Measurements from ENCODE around the gene RRAGD. TPM values are rescaled to one million over a fixed set of nuclear protein-coding genes. Genes with fewer than 3 reads are reported as not detected.

RRAGD gene
- total RNA-seq, 1 donor from 2014 or later, result 44.0 TPM

- DNase-seq (no peak), ATAC-seq (no peak)
- no peak overlapping the region for H3K27ac ChIP-seq
- H3K4me1 ChIP-seq, result peaks cover 13% of the 10 kb centered on the region
- no peak overlapping the region for H3K4me3 ChIP-seq
- H3K36me3 ChIP-seq, result no peaks in the 10 kb centered on the region
- H3K27me3 ChIP-seq, result no peaks in the 10 kb centered on the region
- no peaks in the 10 kb centered on the region for H3K9me3 ChIP-seq
- intact Hi-C loops (cut with DNase I), result loop anchor here (5.0 kb wide), 1 partner anchor 177 kb away; no protein-coding TSS in a partner anchor
- no peak for TF ChIP-seq CTCF (IDR thresholded peaks at IDR 0.05)
Measured at GRCh38 chr6:89430201-89430962, 18.3 kb upstream of the RRAGD start.

- H3K9me3 ChIP-seq, result no peaks in the 10 kb centered on the region
- no peak for ATAC-seq
- no peak overlapping the region for H3K27ac ChIP-seq
Measured at GRCh38 chr6:89416796-89417195, 4.7 kb upstream of the RRAGD start.

GRCh38 chr6:89415185-89415584 lies 3.1 kb upstream of the RRAGD start:
- no peak for ATAC-seq
- peaks cover 3% of the 10 kb centered on the region for H3K4me1 ChIP-seq

More at GRCh38 chr6:89416796-89417195, 4.7 kb upstream of the RRAGD start:
- no peak for TF ChIP-seq CTCF (IDR thresholded peaks at IDR 0.05)
- no peak for DNase-seq
- intact Hi-C loops (cut with DNase I), result no loop called here
- Histone ChIP-seq H3K27me3 (no peaks in the 10 kb centered on the region), H3K4me1 (peaks cover 3% of the 10 kb centered on the region), H3K36me3 (no peaks in the 10 kb centered on the region), H3K4me3 (no peak overlapping the region)

GRCh38 chr6:89414215-89414614 lies 2.1 kb upstream of the RRAGD start:
- ATAC-seq (no peak), DNase-seq (no peak)
- TF ChIP-seq CTCF (IDR thresholded peaks at IDR 0.05), result no peak
- Histone ChIP-seq H3K9me3 (no peaks in the 10 kb centered on the region), H3K4me1 (peaks cover 3% of the 10 kb centered on the region), H3K27ac (no peak overlapping the region), H3K4me3 (no peak overlapping the region), H3K36me3 (no peaks in the 10 kb centered on the region), H3K27me3 (no peaks in the 10 kb centered on the region)
- intact Hi-C loops (cut with DNase I), result no loop called here

More at GRCh38 chr6:89415185-89415584, 3.1 kb upstream of the RRAGD start:
- Histone ChIP-seq H3K4me3 (no peak overlapping the region), H3K36me3 (no peaks in the 10 kb centered on the region), H3K27me3 (no peaks in the 10 kb centered on the region), H3K27ac (no peak overlapping the region), H3K9me3 (no peaks in the 10 kb centered on the region)
- no peak for TF ChIP-seq CTCF (IDR thresholded peaks at IDR 0.05)
- intact Hi-C loops (cut with DNase I), result no loop called here
- DNase-seq, result no peak

- peak overlapping the region; percentile 84 for H3K4me3 ChIP-seq
- no peak for DNase-seq
- no peaks in the 10 kb centered on the region for H3K9me3 ChIP-seq
- ATAC-seq, result peak; percentile 18
- TF ChIP-seq CTCF (IDR thresholded peaks at IDR 0.05), result no peak
- no peaks in the 10 kb centered on the region for H3K27me3 ChIP-seq
- intact Hi-C loops (cut with DNase I), result no loop called here
- peaks cover 3% of the 10 kb centered on the region for H3K4me1 ChIP-seq
- peak overlapping the region; percentile 76 for H3K27ac ChIP-seq
- H3K36me3 ChIP-seq, result no peaks in the 10 kb centered on the region
Measured at GRCh38 chr6:89413006-89413400, 930 bp upstream of the RRAGD start.
